Osteoblast (primary cell): Measurements from ENCODE around the gene POP4. TPM values are rescaled to one million over a fixed set of nuclear protein-coding genes. Genes with fewer than 3 reads are reported as not detected.

Experiments used
- DNase-seq: peaks from one replicate; pipeline ENCODE4 v3.0.0; 2011; ENCODE audit warnings: low spot score, mixed read lengths; ENCODE audit not compliant: insufficient read length; ENCODE audit errors: missing footprints
- H2AFZ ChIP-seq: 2 replicates; pipeline ENCODE4 v1.6.0; 2011; ENCODE audit warnings: mild to moderate bottlenecking, low read length
- H3K27ac ChIP-seq: 2 replicates; pipeline ENCODE4 v1.5.1; 2011; ENCODE audit warnings: mild to moderate bottlenecking, low read depth, low read length, moderate library complexity
- H3K27me3 ChIP-seq: 2 replicates; pipeline ENCODE4 v1.6.0; 2012; ENCODE audit warnings: mild to moderate bottlenecking, control low read depth, inconsistent platforms, low read length, moderate library complexity; ENCODE audit not compliant: insufficient read depth
- H3K36me3 ChIP-seq: 2 replicates; pipeline ENCODE4 v1.5.1; 2011; ENCODE audit warnings: mild to moderate bottlenecking, low read length, control low read depth, moderate library complexity; ENCODE audit not compliant: insufficient read depth
- H3K4me1 ChIP-seq: 2 replicates; pipeline ENCODE4 v1.5.1; 2011; ENCODE audit warnings: mild to moderate bottlenecking, low read length, control low read depth, moderate library complexity; ENCODE audit not compliant: insufficient read depth
- H3K4me2 ChIP-seq: 2 replicates; pipeline ENCODE4 v1.6.0; 2011; ENCODE audit warnings: mild to moderate bottlenecking, low read length; ENCODE audit not compliant: insufficient read depth
- H3K4me3 ChIP-seq: fragments of 200-600 bp; sonication (generic); 3 replicates; pipeline ENCODE4 v1.5.1; 2012; ENCODE audit warnings: mild to moderate bottlenecking, low read length, inconsistent platforms; ENCODE audit not compliant: insufficient read depth
- H3K79me2 ChIP-seq: 2 replicates; pipeline ENCODE4 v1.6.0; 2012; ENCODE audit warnings: mild to moderate bottlenecking, low read length, control low read depth, inconsistent platforms; ENCODE audit not compliant: insufficient read depth
- H3K9me3 ChIP-seq: 2 replicates; pipeline ENCODE4 v1.5.1; 2011; ENCODE audit warnings: low read depth, low read length, control low read depth
- H4K20me1 ChIP-seq: 2 replicates; pipeline ENCODE4 v1.6.0; 2012; ENCODE audit warnings: mild to moderate bottlenecking, low read length, control low read depth; ENCODE audit not compliant: insufficient read depth
- CTCF ChIP-seq: IDR thresholded peaks from 2 replicates; pipeline ENCODE4 v1.5.1; 2011; ENCODE audit warnings: mild to moderate bottlenecking, low read depth, low read length, moderate library complexity; ENCODE audit errors: extremely low read depth
- total RNA-seq: library from RNA; depleted of rRNA; stranded (reverse); fragments of >200 nt; gene quantifications from 2 replicates; pipeline ENCODE4 v1.2.3, GENCODE V29; 2012

The POP4 gene
- total RNA-seq, 1 donor, result 59.4 TPM

- Histone ChIP-seq H3K79me2 (no peaks in the 10 kb centered on the region), H3K27ac (no peak overlapping the region), H3K9me3 (no peaks in the 10 kb centered on the region), H3K4me2 (no peak overlapping the region), H3K4me1 (no peaks in the 10 kb centered on the region), H3K27me3 (no peaks in the 10 kb centered on the region), H3K36me3 (no peaks in the 10 kb centered on the region), H2AFZ (no peak overlapping the region), H3K4me3 (no peak overlapping the region), H4K20me1 (no peaks in the 10 kb centered on the region)
- no peak for DNase-seq
- no peak for TF ChIP-seq CTCF
Measured at GRCh38 chr19:29634002-29634401, 27.9 kb downstream of the POP4 start.

GRCh38 chr19:29634423-29635130 lies 28.5 kb downstream of the POP4 start:
- no peak for TF ChIP-seq CTCF
- Histone ChIP-seq H4K20me1 (no peaks in the 10 kb centered on the region), H3K9me3 (no peaks in the 10 kb centered on the region), H3K36me3 (no peaks in the 10 kb centered on the region), H2AFZ (no peak overlapping the region), H3K4me1 (no peaks in the 10 kb centered on the region), H3K27me3 (no peaks in the 10 kb centered on the region), H3K79me2 (no peaks in the 10 kb centered on the region), H3K27ac (no peak overlapping the region), H3K4me2 (no peak overlapping the region), H3K4me3 (no peak overlapping the region)
- no peak for DNase-seq

- H3K27ac ChIP-seq, result no peak overlapping the region
- no peak for TF ChIP-seq CTCF
- H2AFZ ChIP-seq, result no peak overlapping the region
- no peaks in the 10 kb centered on the region for H3K27me3 ChIP-seq
- H4K20me1 ChIP-seq, result no peaks in the 10 kb centered on the region
- H3K4me2 ChIP-seq, result no peak overlapping the region
- no peaks in the 10 kb centered on the region for H3K9me3 ChIP-seq
- no peak for DNase-seq
- no peak overlapping the region for H3K4me3 ChIP-seq
- H3K36me3 ChIP-seq, result no peaks in the 10 kb centered on the region
- H3K79me2 ChIP-seq, result no peaks in the 10 kb centered on the region
- H3K4me1 ChIP-seq, result no peaks in the 10 kb centered on the region
Measured at GRCh38 chr19:29635963-29636362, 29.9 kb downstream of the POP4 start.

GRCh38 chr19:29636553-29637360 lies 30.7 kb downstream of the POP4 start:
- no peaks in the 10 kb centered on the region for H3K9me3 ChIP-seq
- peaks cover 5% of the 10 kb centered on the region for H3K27me3 ChIP-seq
- no peak for TF ChIP-seq CTCF
- no peak overlapping the region for H3K27ac ChIP-seq
- no peak overlapping the region for H2AFZ ChIP-seq
- H3K4me1 ChIP-seq, result no peaks in the 10 kb centered on the region
- no peak for DNase-seq
- no peak overlapping the region for H3K4me3 ChIP-seq
- no peaks in the 10 kb centered on the region for H3K79me2 ChIP-seq
- H3K36me3 ChIP-seq, result no peaks in the 10 kb centered on the region
- H3K4me2 ChIP-seq, result no peak overlapping the region
- H4K20me1 ChIP-seq, result no peaks in the 10 kb centered on the region
